Osteocyte (in vitro differentiated cells): ENCODE measurements around the gene TGM4. TPM values are rescaled to one million over a fixed set of nuclear protein-coding genes. Genes with fewer than 3 reads are reported as not detected.

ENCODE experiments used
- DNase-seq: peaks from one replicate; pipeline ENCODE4 v3.0.0; 2021; ENCODE audit warnings: mixed read lengths; ENCODE audit not compliant: unreplicated experiment; ENCODE audit errors: extremely low spot score
- H3K27ac Mint-ChIP-seq: one replicate; pipeline ENCODE4 v1.8.0; 2021; ENCODE audit warnings: mild to moderate bottlenecking, mixed read lengths; ENCODE audit not compliant: unreplicated experiment
- H3K27me3 Mint-ChIP-seq: one replicate; pipeline ENCODE4 v1.8.0; 2021; ENCODE audit warnings: mixed read lengths; ENCODE audit not compliant: unreplicated experiment
- H3K36me3 Mint-ChIP-seq: one replicate; pipeline ENCODE4 v1.8.0; 2021; ENCODE audit warnings: mixed read lengths; ENCODE audit not compliant: unreplicated experiment
- H3K4me1 Mint-ChIP-seq: one replicate; pipeline ENCODE4 v1.8.0; 2021; ENCODE audit warnings: mixed read lengths; ENCODE audit not compliant: unreplicated experiment
- H3K4me3 Mint-ChIP-seq: one replicate; pipeline ENCODE4 v1.8.0; 2021; ENCODE audit warnings: mild to moderate bottlenecking, moderate library complexity, mixed read lengths; ENCODE audit not compliant: unreplicated experiment
- H3K9me3 Mint-ChIP-seq: one replicate; pipeline ENCODE4 v1.8.0; 2021; ENCODE audit warnings: mixed read lengths; ENCODE audit not compliant: unreplicated experiment
- CTCF ChIP-seq: fragments of 200-600 bp; sonication (generic); IDR thresholded peaks from 2 replicates; pipeline ENCODE4 v1.5.0; 2021; ENCODE audit warnings: antibody characterized with exemption, mild to moderate bottlenecking, moderate library complexity
- total RNA-seq: library from RNA; stranded (reverse); gene quantifications from 2 replicates; pipeline ENCODE4 v1.2.1, GENCODE V29; 2021

TGM4 gene
- total RNA-seq, 1 donor from 2014 or later, result not detected

- Mint-ChIP-seq H3K4me1 (peaks cover 11% of the 10 kb centered on the region), H3K9me3 (no peaks in the 10 kb centered on the region), H3K4me3 (no peak overlapping the region), H3K27ac (no peak overlapping the region), H3K36me3 (peaks cover 48% of the 10 kb centered on the region), H3K27me3 (no peaks in the 10 kb centered on the region)
- TF ChIP-seq CTCF, result no peak
- DNase-seq, result no peak
Measured at GRCh38 chr3:44926172-44926571, 51.8 kb downstream of the TGM4 start.

- no peak for TF ChIP-seq CTCF
- DNase-seq, result no peak
- Mint-ChIP-seq H3K4me1 (peaks cover 11% of the 10 kb centered on the region), H3K27ac (no peak overlapping the region), H3K36me3 (peaks cover 44% of the 10 kb centered on the region), H3K27me3 (no peaks in the 10 kb centered on the region), H3K9me3 (no peaks in the 10 kb centered on the region), H3K4me3 (no peak overlapping the region)
Measured at GRCh38 chr3:44926921-44927320, 52.5 kb downstream of the TGM4 start.

GRCh38 chr3:44927371-44927770, 53.0 kb downstream of the TGM4 start:
- H3K27ac Mint-ChIP-seq, result no peak overlapping the region
- no peaks in the 10 kb centered on the region for H3K9me3 Mint-ChIP-seq
- peaks cover 11% of the 10 kb centered on the region for H3K4me1 Mint-ChIP-seq

GRCh38 chr3:44929782-44930181, 55.4 kb downstream of the TGM4 start:
- Mint-ChIP-seq H3K27me3 (no peaks in the 10 kb centered on the region), H3K27ac (no peak overlapping the region), H3K4me1 (peaks cover under 1% of the 10 kb centered on the region), H3K9me3 (no peaks in the 10 kb centered on the region), H3K36me3 (peaks cover 46% of the 10 kb centered on the region), H3K4me3 (no peak overlapping the region)
- TF ChIP-seq CTCF, result no peak
- DNase-seq, result no peak

More at GRCh38 chr3:44927371-44927770, 53.0 kb downstream of the TGM4 start:
- H3K36me3 Mint-ChIP-seq, result peaks cover 43% of the 10 kb centered on the region
- no peak overlapping the region for H3K4me3 Mint-ChIP-seq
- no peak for TF ChIP-seq CTCF
- H3K27me3 Mint-ChIP-seq, result no peaks in the 10 kb centered on the region
- no peak for DNase-seq

- Mint-ChIP-seq H3K27me3 (no peaks in the 10 kb centered on the region), H3K9me3 (no peaks in the 10 kb centered on the region), H3K27ac (no peak overlapping the region), H3K36me3 (peaks cover 44% of the 10 kb centered on the region), H3K4me3 (no peak overlapping the region), H3K4me1 (no peaks in the 10 kb centered on the region)
- no peak for TF ChIP-seq CTCF
- DNase-seq, result no peak
Measured at GRCh38 chr3:44930911-44931310, 56.5 kb downstream of the TGM4 start.
